Measurements from ENCODE around the gene ISCA2. TPM values are rescaled to one million over a fixed set of nuclear protein-coding genes. Genes with fewer than 3 reads are reported as not detected.
"Not testable (repeated sequence)": the region's sequence is repeated elsewhere in the genome, so short reads cannot be mapped to it uniquely, and the experiment has no call there.

Gene ISCA2
- total RNA-seq, 2 experiments from 2014 or later, result 38.4 to 50.0 TPM

DNA sequence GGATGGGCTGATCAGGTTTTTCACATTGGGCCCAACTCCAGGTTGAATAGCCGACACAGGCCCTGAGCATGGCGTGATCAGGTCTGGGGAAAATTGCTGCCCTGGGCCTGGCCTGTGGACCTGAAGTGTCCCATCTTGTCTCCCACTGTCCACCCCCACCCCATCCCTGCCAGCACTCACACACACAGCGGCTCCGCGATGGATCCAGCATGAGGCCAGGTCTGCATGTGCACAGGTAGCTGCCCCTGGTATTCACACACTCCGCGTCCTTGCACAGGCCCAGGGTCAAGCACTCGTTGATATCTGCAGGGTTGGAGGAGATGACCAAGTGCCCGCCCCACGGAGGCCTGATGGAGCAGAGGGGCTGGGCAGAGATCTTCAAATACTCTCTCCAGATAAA is 38.7 kb downstream of the ISCA2 start:
- no peaks in the 10 kb centered on the region for H3K9me2 ChIP-seq (ENCODE audit: insufficient read depth, low read length)
- H3K79me2 ChIP-seq (ENCODE audit: insufficient read depth, low read depth, low read length), result no peaks in the 10 kb centered on the region
- H3K9me3 ChIP-seq (ENCODE audit: low read length), result no peaks in the 10 kb centered on the region
- H3K4me3 ChIP-seq (ENCODE audit: low read depth, low read length, poor library complexity, severe bottlenecking), result no peak overlapping the region
- CTCF ChIA-PET (ENCODE audit: unreplicated experiment), result no interaction called here
- H4K20me1 ChIP-seq (ENCODE audit: insufficient read depth, low read length), result no peaks in the 10 kb centered on the region
- no peaks in the 10 kb centered on the region for H3K36me3 ChIP-seq (ENCODE audit: insufficient read depth, low read length)
- BruUV-seq (replicated peaks), result no TSS peak
- no peaks in the 10 kb centered on the region for H3K4me1 ChIP-seq (ENCODE audit: insufficient read depth, low read length, poor library complexity, severe bottlenecking)
- TF ChIP-seq, protein P1, sequence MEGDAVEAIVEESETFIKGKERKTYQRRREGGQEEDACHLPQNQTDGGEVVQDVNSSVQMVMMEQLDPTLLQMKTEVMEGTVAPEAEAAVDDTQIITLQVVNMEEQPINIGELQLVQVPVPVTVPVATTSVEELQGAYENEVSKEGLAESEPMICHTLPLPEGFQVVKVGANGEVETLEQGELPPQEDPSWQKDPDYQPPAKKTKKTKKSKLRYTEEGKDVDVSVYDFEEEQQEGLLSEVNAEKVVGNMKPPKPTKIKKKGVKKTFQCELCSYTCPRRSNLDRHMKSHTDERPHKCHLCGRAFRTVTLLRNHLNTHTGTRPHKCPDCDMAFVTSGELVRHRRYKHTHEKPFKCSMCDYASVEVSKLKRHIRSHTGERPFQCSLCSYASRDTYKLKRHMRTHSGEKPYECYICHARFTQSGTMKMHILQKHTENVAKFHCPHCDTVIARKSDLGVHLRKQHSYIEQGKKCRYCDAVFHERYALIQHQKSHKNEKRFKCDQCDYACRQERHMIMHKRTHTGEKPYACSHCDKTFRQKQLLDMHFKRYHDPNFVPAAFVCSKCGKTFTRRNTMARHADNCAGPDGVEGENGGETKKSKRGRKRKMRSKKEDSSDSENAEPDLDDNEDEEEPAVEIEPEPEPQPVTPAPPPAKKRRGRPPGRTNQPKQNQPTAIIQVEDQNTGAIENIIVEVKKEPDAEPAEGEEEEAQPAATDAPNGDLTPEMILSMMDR (conservative IDR thresholded peaks at IDR 0.05; ENCODE audit: low read length), result no peak
- no peak for TF ChIP-seq EZH2phosphoT487 (IDR thresholded peaks at IDR 0.05; ENCODE audit: borderline replicate concordance, low read depth, low read length)
- no peak for DNase-seq (ENCODE audit: low spot score)
- no peak overlapping the region for H3K4me2 ChIP-seq (ENCODE audit: low read length)
- intact Hi-C loops (cut with micrococcal nuclease; ENCODE audit: unreplicated experiment), result no loop called here
- POLR2A ChIA-PET, result interaction anchor here (1.1 kb wide), 1 partner anchor 128 kb away, joined by 3 read pairs; no protein-coding TSS in a partner anchor
- H2AFZ ChIP-seq (ENCODE audit: low read length), result no peak overlapping the region
- no peak overlapping the region for H3K27ac ChIP-seq (ENCODE audit: low read depth, low read length, poor library complexity, severe bottlenecking)

DNA sequence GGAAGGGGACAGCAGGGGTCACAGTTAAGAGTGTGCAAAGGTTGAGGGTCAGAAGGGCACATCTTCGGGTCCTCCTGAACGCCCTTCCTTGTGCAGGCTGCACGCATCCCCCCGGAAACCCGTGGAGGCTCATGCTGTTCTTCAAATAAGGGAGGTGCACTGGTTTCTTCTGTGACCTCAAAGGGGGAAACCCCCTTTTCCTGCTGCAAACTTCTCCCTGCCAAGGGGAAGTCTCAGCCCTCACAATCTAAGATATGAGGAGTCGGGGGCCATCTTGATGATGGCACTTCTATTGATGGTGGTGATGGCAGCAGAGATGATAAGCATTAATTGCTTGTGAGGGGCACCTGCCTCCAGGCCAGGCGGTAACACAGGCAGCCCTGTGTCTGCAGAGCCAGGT is 40.0 kb downstream of the ISCA2 start:
- POLR2A ChIA-PET, result no interaction called here
- H3K9me3 ChIP-seq (ENCODE audit: low read length), result no peaks in the 10 kb centered on the region
- H3K79me2 ChIP-seq (ENCODE audit: insufficient read depth, low read depth, low read length), result no peaks in the 10 kb centered on the region
- no peaks in the 10 kb centered on the region for H3K4me1 ChIP-seq (ENCODE audit: insufficient read depth, low read length, poor library complexity, severe bottlenecking)
- H3K27ac ChIP-seq (ENCODE audit: low read depth, low read length, poor library complexity, severe bottlenecking), result no peak overlapping the region
- H2AFZ ChIP-seq (ENCODE audit: low read length), result no peak overlapping the region
- intact Hi-C loops (cut with micrococcal nuclease; ENCODE audit: unreplicated experiment), result no loop called here
- no peaks in the 10 kb centered on the region for H3K9me2 ChIP-seq (ENCODE audit: insufficient read depth, low read length)
- DNase-seq (ENCODE audit: low spot score), result no peak
- CTCF ChIA-PET (ENCODE audit: unreplicated experiment), result no interaction called here
- no peaks in the 10 kb centered on the region for H3K36me3 ChIP-seq (ENCODE audit: insufficient read depth, low read length)
- H3K4me2 ChIP-seq (ENCODE audit: low read length), result no peak overlapping the region
- no peak overlapping the region for H3K4me3 ChIP-seq (ENCODE audit: low read depth, low read length, poor library complexity, severe bottlenecking)
- BruUV-seq (replicated peaks), result no TSS peak
- no peaks in the 10 kb centered on the region for H4K20me1 ChIP-seq (ENCODE audit: insufficient read depth, low read length)
- no peak for TF ChIP-seq EZH2phosphoT487 (IDR thresholded peaks at IDR 0.05; ENCODE audit: borderline replicate concordance, low read depth, low read length)
- TF ChIP-seq, protein P1 (conservative IDR thresholded peaks at IDR 0.05; ENCODE audit: low read length), result no peak

DNA sequence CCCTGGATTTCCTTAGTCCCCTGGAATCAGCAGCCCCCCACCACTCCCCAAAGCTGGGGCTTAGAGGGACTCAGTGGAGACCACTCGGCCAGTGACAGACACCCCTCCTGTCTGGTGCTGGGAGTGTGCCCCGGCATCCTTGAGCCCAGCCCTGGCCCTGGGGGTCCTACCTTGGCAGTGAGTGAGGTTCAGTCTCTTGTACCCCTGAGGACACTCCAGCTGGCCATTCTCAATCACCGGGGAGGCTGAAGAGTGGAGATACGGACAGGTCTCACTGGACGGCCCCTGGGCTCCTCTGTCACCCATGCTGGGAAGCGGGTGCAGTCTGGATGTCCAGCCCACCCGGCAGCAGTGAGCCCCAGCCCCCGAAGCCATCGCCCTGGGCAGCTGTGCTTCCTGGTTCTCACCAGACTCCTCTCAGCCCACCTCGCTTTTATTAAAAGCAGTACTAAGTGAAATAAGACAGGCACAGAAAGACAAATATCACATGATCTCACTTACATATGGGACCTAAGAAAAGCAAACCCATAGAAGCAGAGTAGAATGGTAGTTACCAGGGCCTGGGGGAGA is 42.3 kb downstream of the ISCA2 start:
- H3K4me1 ChIP-seq (ENCODE audit: insufficient read depth, low read length, poor library complexity, severe bottlenecking), result no peaks in the 10 kb centered on the region
- no peaks in the 10 kb centered on the region for H4K20me1 ChIP-seq (ENCODE audit: insufficient read depth, low read length)
- intact Hi-C loops (cut with micrococcal nuclease; ENCODE audit: unreplicated experiment), result no loop called here
- POLR2A ChIA-PET, result no interaction called here
- H3K4me2 ChIP-seq (ENCODE audit: low read length), result no peak overlapping the region
- no peak for DNase-seq (ENCODE audit: low spot score)
- H2AFZ ChIP-seq (ENCODE audit: low read length), result no peak overlapping the region
- H3K9me3 ChIP-seq (ENCODE audit: low read length), result no peaks in the 10 kb centered on the region
- H3K79me2 ChIP-seq (ENCODE audit: insufficient read depth, low read depth, low read length), result no peaks in the 10 kb centered on the region
- H3K4me3 ChIP-seq (ENCODE audit: low read depth, low read length, poor library complexity, severe bottlenecking), result no peak overlapping the region
- CTCF ChIA-PET (ENCODE audit: unreplicated experiment), result no interaction called here
- BruUV-seq (replicated peaks), result no TSS peak
- no peaks in the 10 kb centered on the region for H3K9me2 ChIP-seq (ENCODE audit: insufficient read depth, low read length)
- no peaks in the 10 kb centered on the region for H3K36me3 ChIP-seq (ENCODE audit: insufficient read depth, low read length)
- H3K27ac ChIP-seq (ENCODE audit: low read depth, low read length, poor library complexity, severe bottlenecking), result no peak overlapping the region
- TF ChIP-seq, protein P1 (conservative IDR thresholded peaks at IDR 0.05; ENCODE audit: low read length), result no peak
- TF ChIP-seq EZH2phosphoT487 (IDR thresholded peaks at IDR 0.05; ENCODE audit: borderline replicate concordance, low read depth, low read length), result no peak

DNA sequence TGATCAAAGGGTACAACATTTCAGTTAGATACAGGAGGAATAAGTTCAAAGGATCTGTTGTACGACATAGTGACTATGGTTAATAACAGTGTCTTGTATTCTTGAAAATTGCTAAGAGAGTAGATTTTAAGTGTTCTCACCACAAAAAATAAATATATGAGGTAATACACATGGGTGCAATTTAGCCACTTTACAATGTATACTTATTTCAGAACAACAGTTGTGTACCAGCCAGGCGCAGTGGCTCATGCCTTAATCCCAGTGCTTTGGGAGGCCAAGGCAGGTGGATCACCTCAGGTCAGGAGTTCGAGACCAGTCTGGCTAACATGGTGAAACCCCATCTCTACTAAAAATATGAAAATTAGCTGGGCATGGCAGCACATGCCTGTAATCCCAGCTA is 42.8 kb downstream of the ISCA2 start:
- H3K27ac ChIP-seq (ENCODE audit: low read depth, low read length, poor library complexity, severe bottlenecking); H2AFZ ChIP-seq (ENCODE audit: low read length); H4K20me1 ChIP-seq (ENCODE audit: insufficient read depth, low read length); CTCF ChIA-PET (ENCODE audit: unreplicated experiment); H3K9me3 ChIP-seq (ENCODE audit: low read length); POLR2A ChIA-PET; intact Hi-C loops (cut with micrococcal nuclease; ENCODE audit: unreplicated experiment); H3K79me2 ChIP-seq (ENCODE audit: insufficient read depth, low read depth, low read length); H3K4me3 ChIP-seq (ENCODE audit: low read depth, low read length, poor library complexity, severe bottlenecking); DNase-seq (ENCODE audit: low spot score); H3K4me1 ChIP-seq (ENCODE audit: insufficient read depth, low read length, poor library complexity, severe bottlenecking); BruUV-seq (replicated peaks); H3K4me2 ChIP-seq (ENCODE audit: low read length); H3K36me3 ChIP-seq (ENCODE audit: insufficient read depth, low read length); H3K9me2 ChIP-seq (ENCODE audit: insufficient read depth, low read length): not testable (repeated sequence)

All from OCI-LY7 (cell line).